GM18519 (cell line): ENCODE data around the gene PRR5L.

Source experiments
- ATAC-seq: cut with Tn5 transposase; IDR thresholded peaks from one replicate; pipeline ENCODE4 v1.9.1; 2021; ENCODE audit warnings: mild to moderate bottlenecking, moderate library complexity; ENCODE audit not compliant: unreplicated experiment, low FRiP score

PRR5L gene

DNA sequence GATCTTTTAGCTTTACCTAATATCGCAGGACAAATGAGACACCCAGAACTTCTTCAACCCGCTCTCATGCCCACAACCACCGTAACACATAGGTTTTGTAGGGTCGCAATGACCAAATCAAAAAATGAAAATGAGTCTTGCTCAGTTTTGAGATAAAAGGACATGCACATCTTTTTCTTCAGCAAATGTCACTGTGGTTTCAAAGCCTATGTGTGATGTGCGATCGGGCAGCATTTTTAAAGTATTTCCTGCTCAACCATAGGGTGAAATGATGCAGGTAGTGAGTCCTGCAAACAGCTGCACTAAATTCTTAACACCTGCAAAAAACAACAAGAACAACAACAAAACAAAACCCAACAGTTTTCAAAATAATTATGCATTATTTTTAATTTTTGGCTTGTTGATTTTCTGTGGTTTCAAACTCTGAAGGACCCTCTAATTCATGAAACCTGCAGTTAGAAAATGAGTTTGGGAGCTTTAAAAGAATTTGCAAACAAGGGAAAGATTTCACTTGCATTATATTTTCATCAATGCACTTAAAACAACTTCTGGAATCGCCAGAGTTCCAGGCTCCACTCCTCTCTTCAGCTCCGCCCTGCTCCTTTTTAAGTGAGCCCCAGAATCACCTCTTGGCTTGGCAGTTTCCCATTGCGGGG lies 79.4 kb downstream of the PRR5L start:
- ATAC-seq = no peak

DNA sequence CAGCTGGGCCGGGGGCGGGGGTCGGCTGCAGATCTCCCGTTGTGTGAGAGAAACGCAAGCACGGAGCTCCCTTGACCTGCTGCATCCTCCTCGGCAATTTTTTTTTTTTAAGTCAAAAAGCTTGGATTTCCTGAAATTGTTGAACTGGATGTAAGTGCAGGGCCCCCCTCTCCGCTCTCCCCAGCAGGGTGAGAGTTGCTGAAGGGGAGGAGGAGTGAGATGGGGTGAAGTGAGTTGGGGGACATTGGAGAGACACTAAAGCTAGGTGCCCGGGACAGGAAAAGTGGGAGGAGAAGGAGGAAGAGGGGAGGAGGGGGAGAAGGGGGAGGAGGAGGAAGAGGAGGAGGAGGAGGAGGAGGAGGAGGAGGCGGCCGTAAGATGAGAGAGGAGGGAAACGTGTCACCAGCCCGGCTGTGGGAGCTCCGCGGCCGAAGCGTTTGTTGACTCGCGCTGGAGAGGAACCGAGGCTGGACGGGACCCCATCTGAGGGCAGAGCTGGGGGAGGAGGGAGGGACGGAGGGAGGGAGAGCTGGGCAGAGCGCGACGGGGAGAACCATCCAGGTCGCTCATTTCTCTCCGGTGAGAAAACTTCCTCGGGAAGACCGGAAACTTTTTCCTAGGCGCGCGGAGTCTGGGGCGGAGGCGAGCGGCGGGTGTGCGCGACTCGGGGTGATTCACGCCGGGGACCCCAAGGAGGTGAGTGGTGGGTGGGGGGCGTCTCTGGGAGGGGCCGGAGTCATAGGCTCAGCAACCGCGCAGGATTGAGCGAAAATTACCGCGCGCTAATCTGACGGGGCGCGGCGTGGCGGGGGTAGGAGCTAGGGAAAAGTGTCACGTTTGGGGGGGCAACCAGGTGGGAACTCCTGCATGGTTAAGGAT lies 80.2 kb downstream of the PRR5L start:
- ATAC-seq = no peak

DNA sequence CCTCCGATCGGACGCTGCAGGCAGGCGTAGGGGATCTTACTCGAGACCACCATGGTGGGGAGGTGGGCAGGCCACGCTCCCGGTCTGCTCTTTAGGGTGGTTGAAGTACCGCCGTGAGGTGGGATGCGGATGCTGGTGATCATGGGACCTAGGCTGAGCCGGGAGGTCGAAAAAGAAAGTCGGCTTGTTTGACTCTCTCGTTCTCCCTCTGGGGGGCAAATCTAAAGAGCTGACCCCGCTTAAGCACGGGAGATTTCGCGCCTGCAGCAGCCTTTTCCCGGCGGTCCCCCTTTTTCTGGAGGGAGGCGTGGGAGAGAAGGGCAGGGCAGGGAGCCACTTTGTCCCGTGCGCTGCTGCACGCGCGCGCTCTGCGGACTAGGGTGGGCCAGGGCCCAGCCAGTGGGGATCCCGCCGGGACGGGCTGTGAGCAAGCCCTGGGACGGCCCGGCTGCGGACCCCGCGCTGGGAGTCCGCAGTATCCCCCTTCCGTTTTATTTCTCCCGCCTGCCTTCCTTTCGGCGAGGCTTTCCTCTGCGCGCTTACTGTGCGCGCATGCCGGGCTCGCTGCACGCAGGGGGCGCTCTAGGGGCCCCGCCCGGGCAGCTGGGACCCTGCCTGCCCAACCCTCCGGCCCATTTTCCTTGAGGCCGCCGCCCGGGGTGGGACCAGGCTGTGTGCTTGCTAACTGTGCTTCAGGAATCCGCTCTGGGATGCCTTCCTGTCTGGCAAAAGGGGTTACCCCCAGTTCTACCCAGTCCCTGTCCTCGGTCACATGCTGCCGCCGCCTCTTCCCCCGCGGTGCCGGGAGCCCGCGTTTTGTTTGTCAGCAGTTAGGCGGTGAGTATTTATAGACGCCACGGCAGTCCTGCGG lies 81.0 kb downstream of the PRR5L start:
- ATAC-seq = no peak

DNA sequence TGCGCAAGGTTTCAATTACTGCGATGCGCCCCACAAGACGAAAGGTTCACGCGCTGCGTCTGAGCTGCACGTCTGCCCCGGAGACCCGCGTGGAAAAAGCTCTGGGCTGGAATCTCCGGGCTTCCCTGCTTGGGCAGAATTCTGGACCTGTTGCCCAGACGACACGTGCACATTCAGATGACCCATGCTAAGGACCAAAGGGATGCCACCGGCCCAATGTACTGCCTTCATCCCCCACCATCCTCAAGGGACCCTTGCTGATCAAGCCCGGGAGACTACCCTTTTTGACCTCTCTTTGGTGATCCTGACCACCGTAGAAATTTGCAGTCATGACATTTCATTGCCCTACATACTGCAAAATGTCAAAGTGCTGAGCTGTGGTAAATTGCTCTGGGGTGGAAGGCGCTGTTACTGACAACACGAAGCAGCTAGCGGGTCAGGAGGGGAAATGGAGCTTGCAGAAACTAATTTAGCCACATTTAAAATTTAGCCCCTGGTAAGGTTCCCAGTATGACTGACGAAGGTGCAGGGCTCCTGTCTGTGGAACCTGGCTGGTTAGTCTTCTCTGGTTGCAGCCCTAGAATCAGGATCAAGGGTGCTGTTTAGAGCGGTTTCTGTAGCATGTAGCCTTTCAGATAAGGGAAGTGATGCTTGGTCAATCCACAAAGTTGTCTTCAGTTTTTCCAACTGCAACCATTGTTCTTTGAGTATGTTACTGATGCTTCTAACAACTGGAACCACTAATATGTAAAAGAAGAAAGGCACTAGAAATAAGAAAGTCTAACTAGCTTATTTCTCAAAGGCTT lies 81.9 kb downstream of the PRR5L start:
- ATAC-seq = no peak

DNA sequence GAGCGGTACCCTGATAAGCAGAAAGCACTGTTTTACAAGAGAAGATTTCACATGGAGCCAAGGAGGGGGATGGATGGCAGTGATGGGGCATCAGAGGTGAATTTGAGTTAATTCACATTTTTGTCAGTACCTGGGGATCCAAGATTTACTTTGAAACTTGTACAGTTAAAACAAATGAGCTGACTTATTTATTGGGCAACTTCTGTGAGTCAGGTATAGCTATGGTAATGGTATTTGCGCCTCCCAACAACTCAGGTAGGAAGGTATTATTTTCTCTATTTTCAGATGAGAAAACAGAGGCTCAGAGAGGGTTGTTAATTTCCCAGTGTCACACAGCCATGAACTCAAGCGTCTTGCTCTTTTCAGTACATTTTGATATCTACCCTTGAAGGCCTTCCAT lies 83.6 kb downstream of the PRR5L start:
- ATAC-seq = no peak

DNA sequence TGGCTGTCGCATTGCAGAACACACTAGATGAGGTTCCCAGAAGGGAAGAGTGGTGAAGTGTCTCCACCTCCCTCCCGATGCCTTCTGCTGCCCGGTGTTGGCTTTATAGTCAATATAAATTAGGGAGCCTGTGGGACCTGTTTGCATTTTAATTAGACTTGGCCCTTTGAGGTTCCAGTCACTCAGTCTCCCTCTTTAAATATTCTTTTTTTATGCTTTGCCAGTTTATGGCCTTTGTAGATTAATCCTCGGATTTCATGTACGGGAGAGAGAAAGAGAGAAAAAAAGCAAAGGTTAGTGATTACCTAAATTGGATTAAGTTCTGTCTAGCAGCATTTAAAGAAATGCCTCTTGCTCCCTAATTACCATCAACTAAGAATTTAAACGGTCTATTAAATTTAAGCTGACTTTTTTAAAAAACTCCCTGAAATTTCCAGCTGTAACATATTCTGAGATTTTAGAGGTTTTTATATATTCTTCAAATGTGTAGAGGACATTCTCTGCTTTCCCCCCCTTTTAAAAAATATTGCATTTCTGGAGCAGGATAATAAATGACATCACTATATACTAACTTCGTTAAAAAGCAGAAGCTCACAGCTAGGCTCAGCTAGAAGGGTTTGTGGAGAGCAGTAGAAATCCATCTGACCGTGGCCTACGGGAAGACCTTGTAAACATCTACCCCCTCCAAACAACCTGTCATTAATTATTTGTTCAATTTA lies 84.4 kb downstream of the PRR5L start:
- ATAC-seq = no peak

DNA sequence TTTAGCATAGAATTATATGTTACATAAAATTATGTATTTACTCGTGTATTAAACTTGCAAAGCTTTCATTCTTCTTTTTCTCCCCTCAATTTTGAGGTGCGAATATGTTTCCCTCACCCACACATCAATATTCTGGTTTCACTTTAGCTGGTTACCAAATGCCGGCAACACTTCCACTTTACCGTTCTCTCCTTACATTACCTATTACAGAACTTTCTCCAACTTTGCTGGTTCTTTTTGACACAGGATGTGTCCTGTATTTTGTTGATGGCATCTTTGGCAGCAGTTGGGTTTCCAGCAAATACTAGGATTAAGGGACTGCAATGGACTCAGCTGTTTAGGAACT lies 84.9 kb downstream of the PRR5L start:
- no peak for ATAC-seq

DNA sequence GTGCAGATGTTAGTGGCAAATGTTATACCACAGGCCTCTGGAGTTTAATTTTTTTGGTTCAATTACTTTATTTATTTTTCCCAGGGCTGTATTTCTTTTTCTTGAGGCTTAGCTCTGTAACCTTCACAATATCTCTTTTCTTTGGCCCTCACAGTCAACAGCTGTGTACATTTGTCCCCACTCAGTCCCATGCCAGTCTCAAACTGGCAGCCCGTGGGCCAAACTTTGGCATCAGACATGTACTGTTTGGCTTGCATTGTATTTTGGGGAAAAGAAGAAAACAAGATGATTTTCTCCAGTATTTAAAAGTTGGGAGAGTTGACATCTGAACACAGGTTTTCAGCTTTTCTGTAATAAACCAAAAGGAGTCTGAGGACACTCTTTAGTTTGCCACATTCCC lies 87.1 kb downstream of the PRR5L start:
- no peak for ATAC-seq

DNA sequence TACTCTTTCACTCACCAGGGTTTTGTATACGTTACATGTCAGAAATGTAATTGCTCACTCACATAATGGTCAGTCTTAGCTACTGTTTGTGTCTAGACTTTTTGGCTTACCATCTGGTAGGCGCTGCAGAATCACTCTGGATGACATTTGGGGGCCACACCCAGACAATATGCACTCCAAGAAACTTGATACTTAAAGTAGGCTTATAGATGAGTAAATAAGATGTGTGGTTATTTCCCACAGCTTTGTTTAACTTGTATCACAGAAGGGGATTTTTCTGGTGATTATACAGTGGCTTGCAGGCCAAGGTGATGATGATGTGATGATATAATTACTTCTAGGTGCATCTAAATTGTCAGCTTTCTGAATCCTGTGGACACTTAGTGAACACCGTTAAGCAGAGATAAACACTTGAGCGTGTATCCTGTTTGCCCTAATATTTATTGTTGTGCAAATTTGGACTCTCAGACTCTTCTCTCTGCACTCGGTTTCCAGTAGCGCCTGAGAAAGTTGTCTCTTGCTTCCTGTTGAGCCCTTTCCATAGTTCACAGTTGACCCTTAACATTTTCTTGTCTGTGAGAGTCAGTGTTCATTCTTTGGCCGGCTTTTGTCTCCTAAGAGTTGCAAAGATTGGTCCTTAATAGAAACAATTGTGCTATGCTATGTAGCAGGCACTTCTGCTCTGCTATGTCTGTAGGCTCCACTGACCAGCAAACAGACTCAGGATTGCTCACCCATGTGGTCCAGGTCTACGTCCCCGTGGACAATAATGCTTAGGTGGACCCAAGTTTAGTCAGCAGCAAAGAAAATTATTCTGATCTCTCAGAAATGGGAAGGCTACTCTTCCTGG lies 89.3 kb downstream of the PRR5L start:
- no peak for ATAC-seq

DNA sequence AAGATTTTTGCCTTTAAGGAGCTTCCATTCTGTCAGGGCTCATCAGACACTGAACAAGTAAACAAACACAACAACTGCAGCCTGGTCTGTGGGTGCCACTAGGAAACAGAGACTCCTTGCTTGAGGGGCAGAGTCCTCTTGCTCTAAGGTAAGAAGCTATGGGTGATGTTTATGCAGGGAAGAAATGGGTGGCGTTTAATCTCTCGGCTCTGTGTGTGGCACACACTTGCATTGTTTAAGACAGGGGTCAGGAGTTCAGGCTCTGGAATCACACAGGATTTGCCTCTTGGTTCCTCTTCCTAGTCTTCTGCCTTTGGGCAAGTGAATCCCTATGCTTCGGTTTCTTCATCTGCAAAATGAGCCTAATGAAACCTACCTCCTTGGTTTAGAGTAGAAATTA lies 90.3 kb downstream of the PRR5L start:
- ATAC-seq = no peak

DNA sequence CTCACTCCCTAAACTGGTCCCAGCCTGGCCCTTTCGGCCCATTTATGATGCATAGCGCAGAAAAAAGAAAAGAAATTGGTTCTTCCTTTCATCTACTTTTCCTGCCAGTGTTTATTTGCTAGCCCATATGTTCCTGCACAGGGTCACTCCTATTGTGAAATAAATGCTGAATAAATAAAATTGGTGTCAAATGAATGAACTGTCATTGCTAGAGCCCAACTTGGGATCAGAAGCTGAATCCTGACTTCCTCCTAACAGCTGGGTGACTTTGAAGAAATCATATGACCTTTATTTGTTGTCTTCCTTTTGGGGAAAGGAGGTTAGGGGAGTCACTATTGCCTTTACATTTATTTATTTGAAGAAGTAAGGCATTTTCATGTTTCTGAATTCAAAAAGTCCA lies 92.0 kb downstream of the PRR5L start:
- ATAC-seq = no peak

DNA sequence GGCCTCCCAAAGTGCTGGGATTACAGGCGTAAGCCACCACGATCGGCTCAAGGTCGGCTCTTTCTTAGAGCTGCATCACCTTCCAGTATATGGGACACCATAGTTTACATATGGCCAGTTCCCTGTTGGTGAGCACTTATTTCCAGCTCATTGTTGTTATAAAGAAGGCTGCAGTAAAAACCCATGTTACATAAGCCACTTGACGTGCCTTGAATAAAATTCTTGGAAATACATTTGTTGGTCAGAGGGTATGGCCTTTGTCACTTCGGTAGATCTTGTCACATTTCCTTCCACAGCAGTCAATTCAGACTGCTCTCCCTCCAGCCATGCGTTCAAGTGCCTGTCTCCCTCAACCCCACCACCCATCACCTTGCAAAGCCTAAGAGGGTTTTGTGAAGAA lies 92.9 kb downstream of the PRR5L start:
- ATAC-seq = no peak

DNA sequence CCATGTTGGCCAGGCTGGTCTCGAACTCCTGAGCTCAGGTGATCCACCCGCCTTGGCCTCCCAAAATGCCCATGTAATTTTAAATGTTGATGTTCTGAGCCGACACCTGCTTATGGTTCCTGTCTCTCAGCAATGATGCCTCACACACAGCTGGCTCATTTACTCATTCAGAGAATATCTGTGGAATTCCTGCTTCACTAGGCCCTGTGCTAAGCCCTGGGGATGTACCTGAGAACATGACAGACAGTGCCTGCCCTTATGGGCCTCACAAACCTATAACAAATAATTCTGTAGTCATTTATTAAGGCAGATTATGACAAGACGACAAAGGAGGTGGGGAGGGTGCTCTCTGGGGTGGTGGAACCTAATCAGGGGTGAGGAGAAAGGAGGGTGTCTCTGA lies 93.7 kb downstream of the PRR5L start:
- ATAC-seq = no peak

DNA sequence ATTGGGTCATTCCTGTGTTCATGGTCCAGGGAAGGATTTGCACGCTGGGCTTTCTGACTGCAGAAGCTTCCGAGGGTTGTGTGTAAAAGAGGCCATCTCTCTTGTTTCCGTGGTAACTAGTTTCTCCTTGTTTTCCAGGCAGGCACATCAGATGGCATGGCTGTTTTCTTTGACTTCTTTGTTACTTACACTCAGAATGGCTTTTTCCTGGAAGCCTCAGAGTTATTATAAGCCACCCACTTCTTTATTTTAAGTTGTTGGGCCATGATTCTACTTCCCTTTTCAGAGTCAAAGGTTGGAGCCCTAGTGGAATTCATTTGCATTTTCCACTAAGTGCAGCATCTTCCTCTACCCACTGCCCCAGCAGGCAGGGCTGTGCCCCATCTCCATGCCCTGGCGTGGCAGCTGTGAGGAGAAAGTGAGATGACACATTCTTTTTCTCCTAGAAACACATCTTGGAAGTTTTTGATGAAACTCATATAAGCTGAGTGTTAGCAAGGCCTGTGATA lies 94.9 kb downstream of the PRR5L start:
- ATAC-seq = no peak

DNA sequence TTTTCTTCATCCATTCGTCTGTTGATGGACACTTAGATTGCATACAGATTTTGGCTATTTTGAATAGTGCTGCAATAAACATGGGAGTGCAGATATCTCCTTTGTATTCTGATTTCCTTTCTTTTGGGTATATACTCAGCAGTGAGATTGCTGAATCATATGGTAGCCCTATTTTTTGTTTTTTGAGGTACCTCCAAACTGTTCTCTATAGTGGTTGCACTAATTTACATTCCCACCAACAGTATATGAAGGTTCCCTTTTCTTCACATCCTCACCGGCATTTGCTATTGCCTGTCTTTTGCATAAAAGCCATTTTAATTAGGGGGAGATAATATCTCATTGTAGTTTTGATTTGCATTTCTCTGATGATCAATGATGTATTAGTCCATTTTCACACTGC lies 96.1 kb downstream of the PRR5L start:
- no peak for ATAC-seq

DNA sequence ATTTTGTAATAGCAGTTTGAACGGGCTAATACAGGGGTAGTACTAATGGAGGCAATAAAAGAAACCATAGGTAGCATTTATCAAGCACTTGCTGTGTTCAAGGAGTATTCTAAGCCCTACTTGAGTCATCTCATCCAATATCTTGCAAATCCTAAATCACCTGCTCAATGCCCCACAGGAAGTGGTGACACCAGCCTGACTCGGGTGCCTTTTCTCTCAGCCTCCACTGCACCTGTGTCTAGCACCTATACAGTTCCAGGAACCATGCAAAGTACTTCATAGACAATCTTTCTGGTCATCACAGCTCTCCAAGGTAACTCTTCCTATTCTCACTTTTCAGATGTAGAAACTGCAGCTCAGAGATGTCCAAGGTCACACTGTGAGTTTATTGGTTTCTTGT lies 98.0 kb downstream of the PRR5L start:
- no peak for ATAC-seq

DNA sequence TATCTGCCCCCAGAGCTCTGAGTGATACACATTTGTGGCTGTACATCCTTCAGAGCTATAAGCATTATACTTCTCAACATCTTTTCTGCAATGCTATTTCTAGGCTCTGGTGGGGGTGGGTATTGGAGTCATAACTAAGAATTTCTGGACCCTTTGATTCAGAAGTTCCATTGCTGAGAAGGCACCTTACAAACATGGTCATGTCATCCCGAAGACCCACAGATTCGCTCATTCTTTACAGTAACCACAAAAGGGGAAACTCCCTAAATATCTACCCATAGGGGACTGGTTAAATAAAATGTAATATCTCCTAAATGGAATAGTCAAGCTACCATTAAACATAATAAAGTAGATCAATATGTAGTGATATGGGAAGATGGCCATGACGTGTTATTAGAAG lies 98.8 kb downstream of the PRR5L start:
- no peak for ATAC-seq

DNA sequence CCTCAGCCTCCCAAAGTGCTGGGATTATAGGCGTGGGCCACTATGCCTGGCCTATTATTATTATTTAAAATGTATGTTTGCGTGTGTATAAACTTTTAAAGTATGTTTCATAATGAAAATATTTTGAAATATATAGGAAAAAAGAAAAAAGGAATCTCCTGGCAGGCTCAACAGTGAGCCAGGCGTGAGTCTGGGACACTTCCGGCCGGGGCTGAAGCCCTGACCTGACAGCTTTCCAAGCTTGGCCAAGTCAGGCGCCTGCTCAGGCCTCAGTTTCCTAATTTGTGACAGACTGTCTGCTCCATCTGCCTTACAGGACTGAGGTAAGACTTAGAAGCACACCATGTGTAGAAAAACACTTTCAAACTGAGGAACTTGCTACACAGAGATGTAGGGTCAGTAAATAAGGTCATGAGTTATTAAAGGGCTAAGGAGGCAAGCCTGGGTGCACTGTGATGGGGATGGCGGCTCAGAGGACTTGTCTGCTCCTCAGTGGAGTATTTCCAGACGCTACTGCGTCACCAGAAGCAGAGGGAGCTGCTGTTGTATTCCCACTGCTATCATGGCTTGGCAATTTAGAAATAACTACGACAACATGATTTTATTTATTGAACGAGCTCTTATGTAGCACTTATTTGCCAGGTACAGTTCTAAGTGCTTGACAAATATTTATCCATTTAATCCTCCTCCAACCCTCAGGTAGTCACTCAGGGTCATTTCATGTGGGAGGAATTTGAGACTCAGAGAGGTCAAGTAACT lies 100.1 kb downstream of the PRR5L start:
- ATAC-seq = no peak
